WTC11 (cell line): ENCODE measurements around the gene OXER1. TPM values are rescaled to one million over a fixed set of nuclear protein-coding genes. Genes with fewer than 3 reads are reported as not detected.

ENCODE experiments used
- ATAC-seq: fragments of 200-7000 bp; cut with Tn5 transposase; 2 replicates; pipeline ENCODE4 v1.10.0; 2021; ENCODE audit warnings: mild to moderate bottlenecking, moderate library complexity
- CTCF ChIA-PET: fragments of 300-600 bp; sonication (Branson Sonifier 250); formaldehyde crosslinking; loops from one replicate; lab custom pipeline; 2021; ENCODE audit warnings: antibody characterized with exemption; lab: Charles Lee
- POLR2A ChIA-PET: fragments of 350-600 bp; sonication (Branson Sonifier 250); formaldehyde crosslinking; loops from one replicate; lab custom pipeline; 2021; ENCODE audit warnings: antibody characterized with exemption; lab: Charles Lee
- DNase-seq: peaks from one replicate; pipeline ENCODE4 v3.0.0; 2021; ENCODE audit warnings: low spot score
- H3K27ac Mint-ChIP-seq: 2 replicates; pipeline ENCODE4 v1.8.0; 2021; ENCODE audit warnings: mixed read lengths
- H3K27me3 Mint-ChIP-seq: 2 replicates; pipeline ENCODE4 v1.8.0; 2021; ENCODE audit warnings: low read depth, mild to moderate bottlenecking, moderate library complexity, mixed read lengths
- H3K36me3 Mint-ChIP-seq: 2 replicates; pipeline ENCODE4 v1.8.0; 2021; ENCODE audit warnings: mixed read lengths
- H3K4me1 Mint-ChIP-seq: 2 replicates; pipeline ENCODE4 v1.8.0; 2022; ENCODE audit warnings: mixed read lengths
- H3K4me3 Mint-ChIP-seq: 2 replicates; pipeline ENCODE4 v1.8.0; 2021; ENCODE audit warnings: mild to moderate bottlenecking, moderate library complexity, mixed read lengths
- H3K9me3 Mint-ChIP-seq: 2 replicates; pipeline ENCODE4 v1.8.0; 2021; ENCODE audit warnings: mixed read lengths
- ATF3 ChIP-seq: sonication (generic); formaldehyde crosslinking; conservative IDR thresholded peaks from 2 replicates; pipeline ENCODE4 v1.8.1; 2022; ENCODE audit warnings: mild to moderate bottlenecking, missing genetic modification reagents
- CDX4 ChIP-seq: fragments of 250-450 bp; sonication (Bioruptor Pico); IDR thresholded peaks from 2 replicates; pipeline ENCODE4 v1.9.0; 2021; ENCODE audit warnings: moderate library complexity, mild to moderate bottlenecking, inconsistent platforms, borderline replicate concordance
- ERG ChIP-seq: fragments of 250-450 bp; sonication (Bioruptor Pico); IDR thresholded peaks from 2 replicates; pipeline ENCODE4 v1.8.0; 2021; ENCODE audit warnings: mild to moderate bottlenecking
- ESRRA ChIP-seq: sonication (generic); formaldehyde crosslinking; IDR thresholded peaks from 2 replicates; pipeline ENCODE4 v1.8.1; 2022; ENCODE audit warnings: mild to moderate bottlenecking, missing genetic modification reagents, borderline replicate concordance
- ETV6 ChIP-seq: sonication (generic); formaldehyde crosslinking; IDR thresholded peaks from 2 replicates; pipeline ENCODE4 v1.8.1; 2022; ENCODE audit warnings: mild to moderate bottlenecking, missing genetic modification reagents
- FOXJ3 ChIP-seq: sonication (generic); formaldehyde crosslinking; IDR thresholded peaks from 2 replicates; pipeline ENCODE4 v1.9.0; 2021; ENCODE audit warnings: missing genetic modification reagents, mild to moderate bottlenecking, borderline replicate concordance
- FOXP4 ChIP-seq: sonication (generic); formaldehyde crosslinking; IDR thresholded peaks from 2 replicates; pipeline ENCODE4 v1.8.0; 2022; ENCODE audit warnings: mild to moderate bottlenecking, missing genetic modification reagents
- IRF2 ChIP-seq: sonication (generic); formaldehyde crosslinking; IDR thresholded peaks from 2 replicates; pipeline ENCODE4 v1.8.0; 2022; ENCODE audit warnings: low read depth, missing genetic modification reagents, borderline replicate concordance
- NFE2L1 ChIP-seq: sonication (generic); formaldehyde crosslinking; IDR thresholded peaks from 2 replicates; pipeline ENCODE4 v1.8.1; 2023; ENCODE audit warnings: missing genetic modification reagents
- NFYB ChIP-seq: sonication (generic); formaldehyde crosslinking; conservative IDR thresholded peaks from 2 replicates; pipeline ENCODE4 v1.8.0; 2022; ENCODE audit warnings: low read depth, missing genetic modification reagents
- NR2C2 ChIP-seq: sonication (generic); formaldehyde crosslinking; IDR thresholded peaks from 2 replicates; pipeline ENCODE4 v1.8.0; 2022; ENCODE audit warnings: mild to moderate bottlenecking, missing genetic modification reagents
- OVOL2 ChIP-seq: fragments of 250-450 bp; sonication (Bioruptor Pico); IDR thresholded peaks from 2 replicates; pipeline ENCODE4 v1.9.0; 2021; ENCODE audit warnings: mild to moderate bottlenecking, borderline replicate concordance
- TCF7 ChIP-seq: sonication (generic); formaldehyde crosslinking; IDR thresholded peaks from 2 replicates; pipeline ENCODE4 v1.8.0; 2022; ENCODE audit warnings: mild to moderate bottlenecking, low read depth, missing genetic modification reagents, moderate library complexity
- ZBTB21 ChIP-seq: sonication (generic); formaldehyde crosslinking; IDR thresholded peaks from 2 replicates; pipeline ENCODE4 v1.8.1; 2023; ENCODE audit warnings: mild to moderate bottlenecking, missing genetic modification reagents, borderline replicate concordance
- ZNF232 ChIP-seq: sonication (generic); formaldehyde crosslinking; IDR thresholded peaks from 2 replicates; pipeline ENCODE4 v1.8.0; 2022; ENCODE audit warnings: mild to moderate bottlenecking, missing genetic modification reagents
- ZNF281 ChIP-seq: sonication (generic); formaldehyde crosslinking; IDR thresholded peaks from 2 replicates; pipeline ENCODE4 v1.8.0; 2023; ENCODE audit warnings: mild to moderate bottlenecking, missing genetic modification reagents
- ZSCAN18 ChIP-seq: fragments of 250-450 bp; sonication (Bioruptor Pico); IDR thresholded peaks from 2 replicates; pipeline ENCODE4 v2.1.2; 2022; ENCODE audit warnings: mild to moderate bottlenecking, moderate library complexity
- total RNA-seq: library from RNA; stranded (reverse); gene quantifications from 3 replicates; pipeline ENCODE4 v1.2.3, GENCODE V29; 2021

The OXER1 gene
- total RNA-seq, 1 experiment from 2014 or later = 2.6 TPM

- no peak overlapping the region; the same call in 1 of the 2 replicates for H3K27ac Mint-ChIP-seq
- ATAC-seq (peak; percentile 68), DNase-seq (peak; percentile 57)
- peaks cover 39% of the 10 kb centered on the region for H3K4me1 Mint-ChIP-seq
- CTCF ChIA-PET = interaction anchor here (0.6 to 5.8 kb wide), 18 partner anchors 8 to 653 kb away, joined by 3 to 70 read pairs (median 3); no protein-coding TSS in a partner anchor
- 0 out of 2 replicates have a peak, but pooled peaks cover 3% of the 10 kb centered on the region for H3K36me3 Mint-ChIP-seq
- no peak for TF ChIP-seq ZSCAN18 (CRISPR knock-in tag)
- H3K9me3 Mint-ChIP-seq = peaks cover 7% of the 10 kb centered on the region
- H3K27me3 Mint-ChIP-seq = peaks cover 17% of the 10 kb centered on the region
- peak overlapping the region; percentile 67 for H3K4me3 Mint-ChIP-seq
- POLR2A ChIA-PET = interaction anchor here (0.5 to 2.2 kb wide), 3 partner anchors 16 to 847 kb away, joined by 3 to 15 read pairs (median 3); no protein-coding TSS in a partner anchor
These were observed 30.5 kb upstream of the OXER1 start for GRCh38 chr2:42794271-42795046.

- peak overlapping the region; percentile 7; the same call in 1 of the 2 replicates for H3K27ac Mint-ChIP-seq
- peak overlapping the region; percentile 67 for H3K4me3 Mint-ChIP-seq
- ATAC-seq (peak; percentile 6), DNase-seq (no peak)
- peaks cover 7% of the 10 kb centered on the region for H3K9me3 Mint-ChIP-seq
- H3K27me3 Mint-ChIP-seq = peaks cover 17% of the 10 kb centered on the region
- TF ChIP-seq ZBTB21 (CRISPR knock-in tag) (no peak), CDX4 (no peak), ETV6 (CRISPR knock-in tag) (no peak), ATF3 (no peak), NR2C2 (CRISPR knock-in tag) (no peak), OVOL2 (CRISPR knock-in tag) (no peak), FOXJ3 (CRISPR knock-in tag) (no peak)
- CTCF ChIA-PET = interaction anchor here (0.6 to 5.8 kb wide), 19 partner anchors 7 to 652 kb away, joined by 3 to 70 read pairs (median 3); no protein-coding TSS in a partner anchor
- peaks cover 39% of the 10 kb centered on the region for H3K4me1 Mint-ChIP-seq
- H3K36me3 Mint-ChIP-seq = 0 out of 2 replicates have a peak, but pooled peaks cover 3% of the 10 kb centered on the region
- POLR2A ChIA-PET = interaction anchor here (0.5 to 2.2 kb wide), 5 partner anchors 17 to 848 kb away, joined by 3 to 15 read pairs (median 5); no protein-coding TSS in a partner anchor
These were observed 29.7 kb upstream of the OXER1 start for GRCh38 chr2:42793334-42794270.

- H3K9me3 Mint-ChIP-seq = peaks cover 7% of the 10 kb centered on the region
- peak within 1 kb of the TSS; percentile 40; the same call in 1 of the 2 replicates for H3K27ac Mint-ChIP-seq
- H3K4me1 Mint-ChIP-seq = peaks cover 39% of the 10 kb centered on the region
- peak within 1 kb of the TSS; percentile 79 for H3K4me3 Mint-ChIP-seq
- peaks cover 17% of the 10 kb centered on the region for H3K27me3 Mint-ChIP-seq
- ATAC-seq = peak; percentile 52
- CTCF ChIA-PET = interaction anchor here (0.6 to 5.8 kb wide), 5 partner anchors 19 to 275 kb away, joined by 3 to 70 read pairs (median 6); no protein-coding TSS in a partner anchor
- DNase-seq = peak; percentile 67
- 0 out of 2 replicates have a peak, but pooled peaks cover 3% of the 10 kb centered on the region for H3K36me3 Mint-ChIP-seq
- POLR2A ChIA-PET = interaction anchor here (1.0 to 2.2 kb wide), 3 partner anchors 17 to 35 kb away, joined by 3 to 15 read pairs (median 3); no protein-coding TSS in a partner anchor
- no peak for TF ChIP-seq IRF2 (CRISPR knock-in tag)
- no peak for TF ChIP-seq NFYB
- 0 out of 2 replicates have a peak, but pooled peaks have one; percentile 46 for TF ChIP-seq ZNF232
- no peak for TF ChIP-seq ERG (CRISPR knock-in tag)
- TF ChIP-seq TCF7 (CRISPR knock-in tag) = no peak
- TF ChIP-seq ESRRA = no peak
- TF ChIP-seq FOXP4 (CRISPR knock-in tag) = no peak; the same call in none of the 2 replicates
- no peak for TF ChIP-seq NFE2L1 (CRISPR knock-in tag)
- no peak for TF ChIP-seq ZNF281 (CRISPR knock-in tag)
These were observed 28.8 kb upstream of the OXER1 start, which contains the start of gene HAAO for GRCh38 chr2:42792583-42793333. Gene HAAO, minus strand, starts transcription at chr2:42792583. Its CDS starts 47 bp downstream, at chr2:42792536.
